Measurements from ENCODE around the gene MLANA.
"Not testable (repeated sequence)": the region's sequence is repeated elsewhere in the genome, so short reads cannot be mapped to it uniquely, and the experiment has no call there.

The MLANA gene

DNA sequence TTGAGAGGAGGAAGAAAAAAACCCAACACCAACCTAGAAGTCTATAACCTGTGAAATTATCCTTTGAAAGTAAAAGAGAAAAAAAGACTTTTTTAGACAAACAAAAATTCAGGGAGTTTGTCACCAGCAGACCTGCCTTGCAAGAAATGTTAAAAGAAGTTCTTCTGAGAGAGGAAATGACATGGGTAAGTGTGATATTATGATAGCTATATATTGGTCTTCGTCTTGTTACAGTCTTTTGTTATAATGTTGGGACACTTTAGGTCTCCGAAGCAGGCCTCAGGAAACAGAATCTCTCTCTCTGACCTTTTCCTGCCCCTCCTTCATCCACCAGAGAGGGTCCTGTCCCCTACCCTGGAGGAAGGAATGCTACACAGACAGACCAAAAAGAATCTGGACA, 16.6 kb upstream of the MLANA start:
- TF ChIP-seq, protein P1, sequence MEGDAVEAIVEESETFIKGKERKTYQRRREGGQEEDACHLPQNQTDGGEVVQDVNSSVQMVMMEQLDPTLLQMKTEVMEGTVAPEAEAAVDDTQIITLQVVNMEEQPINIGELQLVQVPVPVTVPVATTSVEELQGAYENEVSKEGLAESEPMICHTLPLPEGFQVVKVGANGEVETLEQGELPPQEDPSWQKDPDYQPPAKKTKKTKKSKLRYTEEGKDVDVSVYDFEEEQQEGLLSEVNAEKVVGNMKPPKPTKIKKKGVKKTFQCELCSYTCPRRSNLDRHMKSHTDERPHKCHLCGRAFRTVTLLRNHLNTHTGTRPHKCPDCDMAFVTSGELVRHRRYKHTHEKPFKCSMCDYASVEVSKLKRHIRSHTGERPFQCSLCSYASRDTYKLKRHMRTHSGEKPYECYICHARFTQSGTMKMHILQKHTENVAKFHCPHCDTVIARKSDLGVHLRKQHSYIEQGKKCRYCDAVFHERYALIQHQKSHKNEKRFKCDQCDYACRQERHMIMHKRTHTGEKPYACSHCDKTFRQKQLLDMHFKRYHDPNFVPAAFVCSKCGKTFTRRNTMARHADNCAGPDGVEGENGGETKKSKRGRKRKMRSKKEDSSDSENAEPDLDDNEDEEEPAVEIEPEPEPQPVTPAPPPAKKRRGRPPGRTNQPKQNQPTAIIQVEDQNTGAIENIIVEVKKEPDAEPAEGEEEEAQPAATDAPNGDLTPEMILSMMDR (IDR thresholded peaks at IDR 0.05; ENCODE audit: low read depth, low read length), result no peak

DNA sequence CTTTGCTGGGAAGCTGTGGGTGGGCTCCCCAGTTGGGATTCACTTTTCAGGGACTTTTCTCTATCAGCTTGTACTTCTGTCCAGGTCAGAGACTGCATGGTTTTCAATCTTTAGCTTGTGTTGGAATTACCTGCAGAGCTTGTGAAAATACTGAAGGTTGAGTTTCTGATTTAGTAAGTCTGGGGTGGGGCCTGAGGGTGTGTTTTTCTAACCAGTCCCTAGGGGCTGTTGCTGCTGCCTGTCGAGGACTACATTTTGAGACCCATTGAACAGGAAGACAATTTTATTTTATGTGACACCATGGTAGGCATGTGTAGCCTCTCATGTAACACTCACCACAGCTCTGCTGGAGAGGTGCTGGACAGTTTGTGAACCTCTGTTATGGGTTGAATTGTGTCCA, 14.7 kb upstream of the MLANA start:
- Histone ChIP-seq H3K27me3 (ENCODE audit: insufficient read depth, low read depth, severe bottlenecking) (no peaks in the 10 kb centered on the region), H3K27ac (no peak overlapping the region), H3K4me3 (ENCODE audit: low read depth, low read length) (no peak overlapping the region), H3K36me3 (no peaks in the 10 kb centered on the region), H3K9me3 (ENCODE audit: severe bottlenecking) (no peaks in the 10 kb centered on the region)
- no peak for DNase-seq
- TF ChIP-seq, protein P1 (IDR thresholded peaks at IDR 0.05; ENCODE audit: low read depth, low read length), result no peak

More for the DNA sequence above, 16.6 kb upstream of the MLANA start:
- Histone ChIP-seq H3K27me3 (ENCODE audit: insufficient read depth, low read depth, severe bottlenecking) (no peaks in the 10 kb centered on the region), H3K36me3 (no peaks in the 10 kb centered on the region), H3K27ac (no peak overlapping the region), H3K9me3 (ENCODE audit: severe bottlenecking) (no peaks in the 10 kb centered on the region), H3K4me3 (ENCODE audit: low read depth, low read length) (no peak overlapping the region)
- no peak for DNase-seq

DNA sequence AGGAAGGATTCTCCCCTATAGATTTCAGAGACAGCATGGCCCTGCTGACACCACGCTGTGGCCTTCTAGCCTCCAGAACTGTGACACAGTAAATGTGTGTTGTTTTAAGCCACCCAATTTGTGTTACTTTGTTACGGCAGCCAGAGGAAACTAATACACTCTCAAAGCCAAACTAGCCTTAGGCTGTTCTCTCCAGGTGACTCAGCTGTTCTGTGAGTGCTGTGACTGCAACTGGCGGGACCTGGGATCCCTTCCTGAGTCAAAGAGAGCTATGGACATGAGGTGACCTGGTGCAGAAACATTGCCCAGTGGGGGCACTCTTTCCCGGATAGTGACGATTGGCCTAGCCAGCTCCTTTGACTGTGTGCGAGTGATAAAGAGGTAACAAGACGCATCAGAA, 14.0 kb upstream of the MLANA start:
- H3K36me3 ChIP-seq, result no peaks in the 10 kb centered on the region
- no peaks in the 10 kb centered on the region for H3K27me3 ChIP-seq (ENCODE audit: insufficient read depth, low read depth, severe bottlenecking)
- no peak overlapping the region for H3K27ac ChIP-seq
- no peaks in the 10 kb centered on the region for H3K9me3 ChIP-seq (ENCODE audit: severe bottlenecking)
- TF ChIP-seq, protein P1 (IDR thresholded peaks at IDR 0.05; ENCODE audit: low read depth, low read length), result no peak
- no peak for DNase-seq
- no peak overlapping the region for H3K4me3 ChIP-seq (ENCODE audit: low read depth, low read length)

- TF ChIP-seq, protein P1 (IDR thresholded peaks at IDR 0.05; ENCODE audit: low read depth, low read length), result no peak
- DNase-seq, result no peak
- Histone ChIP-seq H3K36me3 (no peaks in the 10 kb centered on the region), H3K27ac (no peak overlapping the region), H3K9me3 (ENCODE audit: severe bottlenecking) (no peaks in the 10 kb centered on the region), H3K27me3 (ENCODE audit: insufficient read depth, low read depth, severe bottlenecking) (no peaks in the 10 kb centered on the region), H3K4me3 (ENCODE audit: low read depth, low read length) (no peak overlapping the region)
Observed at GRCh38 chr9:5879419-5880181, 11.1 kb upstream of the MLANA start.

GRCh38 chr9:5882244-5883012, 8.3 kb upstream of the MLANA start:
- H3K36me3 ChIP-seq; H3K9me3 ChIP-seq (ENCODE audit: severe bottlenecking): not testable (repeated sequence)

DNA sequence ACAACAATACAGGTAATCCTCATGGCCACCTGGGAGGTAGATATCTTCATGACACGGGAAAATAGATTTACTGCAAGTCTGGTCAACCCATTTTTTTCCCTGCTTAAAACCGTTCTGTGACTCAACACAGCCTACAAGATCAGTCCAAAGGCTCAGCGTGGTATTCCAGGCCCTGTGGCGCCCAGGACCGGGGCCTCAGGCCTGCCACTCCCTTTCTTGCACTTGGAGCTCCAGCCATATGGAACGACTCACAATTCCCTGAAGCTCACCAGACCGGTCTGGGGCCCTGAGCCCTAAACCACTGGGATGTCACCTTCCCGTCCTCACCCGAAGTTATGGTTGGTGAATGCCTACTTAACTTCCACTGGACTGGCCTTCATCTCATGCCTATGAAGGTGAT, 6.5 kb upstream of the MLANA start:
- Histone ChIP-seq H3K4me3 (ENCODE audit: low read depth, low read length) (no peak overlapping the region), H3K9me3 (ENCODE audit: severe bottlenecking) (no peaks in the 10 kb centered on the region), H3K27ac (no peak overlapping the region), H3K36me3 (no peaks in the 10 kb centered on the region), H3K27me3 (ENCODE audit: insufficient read depth, low read depth, severe bottlenecking) (no peaks in the 10 kb centered on the region)
- no peak for DNase-seq
- TF ChIP-seq, protein P1 (IDR thresholded peaks at IDR 0.05; ENCODE audit: low read depth, low read length), result no peak

More at GRCh38 chr9:5882244-5883012, 8.3 kb upstream of the MLANA start:
- not testable (repeated sequence) for H3K27me3 ChIP-seq (ENCODE audit: insufficient read depth, low read depth, severe bottlenecking); DNase-seq; H3K4me3 ChIP-seq (ENCODE audit: low read depth, low read length); H3K27ac ChIP-seq
